PFSK-1 (cell line): ENCODE results near the gene DCTN1.

ENCODE experiments used
- FOXP2 ChIP-seq: optimal IDR thresholded peaks from 2 replicates; pipeline ENCODE3; 2011; ENCODE audit warnings: borderline replicate concordance, control low read depth, inconsistent platforms; ENCODE audit not compliant: insufficient read depth; ENCODE audit errors: extremely low read length, extremely low read depth
- POLR2AphosphoS5 ChIP-seq: IDR thresholded peaks from 2 replicates; pipeline ENCODE4 v1.6.1; 2012; ENCODE audit warnings: low read depth, mild to moderate bottlenecking, control low read depth, low read length, moderate library complexity
- SIN3A ChIP-seq: IDR thresholded peaks from 2 replicates; pipeline ENCODE4 v1.6.1; 2012; ENCODE audit warnings: mild to moderate bottlenecking, low read length, moderate library complexity, borderline replicate concordance; ENCODE audit not compliant: insufficient read depth
- TAF1 ChIP-seq: IDR thresholded peaks from 2 replicates; pipeline ENCODE4 v1.6.1; 2012; ENCODE audit warnings: low read length, control low read depth, borderline replicate concordance; ENCODE audit not compliant: insufficient read depth
- TF ChIP-seq, protein P1 (sequence below), 2 experiments: IDR thresholded peaks; 2 replicates each; pipeline versions ENCODE4 v1.6.1 to v1.8.0; 2011 to 2012; ENCODE audit warnings: low read depth in 2 of 2, low read length in 2 of 2, control low read depth in 1 of 2, inconsistent platforms in 1 of 2, mild to moderate bottlenecking in 1 of 2, moderate library complexity in 1 of 2; ENCODE audit not compliant: insufficient read depth in 1 of 2

The DCTN1 gene

DNA sequence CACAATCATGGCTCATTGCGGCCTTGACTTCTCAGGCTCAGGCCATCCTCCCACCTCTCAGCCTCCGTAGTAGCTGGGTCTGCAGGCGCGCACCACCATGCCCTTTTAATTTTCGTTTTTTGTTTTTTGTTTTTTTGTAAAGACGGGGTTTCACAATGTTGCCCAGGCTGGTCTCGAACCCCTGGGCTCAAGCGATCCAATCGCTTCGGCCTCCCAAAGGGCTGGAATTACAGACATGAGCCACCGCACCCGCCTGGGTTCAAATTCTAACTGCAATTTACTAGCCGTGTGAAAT is 12.3 kb upstream of the DCTN1 start:
- no peak for TF ChIP-seq FOXP2
- TF ChIP-seq, protein P1, sequence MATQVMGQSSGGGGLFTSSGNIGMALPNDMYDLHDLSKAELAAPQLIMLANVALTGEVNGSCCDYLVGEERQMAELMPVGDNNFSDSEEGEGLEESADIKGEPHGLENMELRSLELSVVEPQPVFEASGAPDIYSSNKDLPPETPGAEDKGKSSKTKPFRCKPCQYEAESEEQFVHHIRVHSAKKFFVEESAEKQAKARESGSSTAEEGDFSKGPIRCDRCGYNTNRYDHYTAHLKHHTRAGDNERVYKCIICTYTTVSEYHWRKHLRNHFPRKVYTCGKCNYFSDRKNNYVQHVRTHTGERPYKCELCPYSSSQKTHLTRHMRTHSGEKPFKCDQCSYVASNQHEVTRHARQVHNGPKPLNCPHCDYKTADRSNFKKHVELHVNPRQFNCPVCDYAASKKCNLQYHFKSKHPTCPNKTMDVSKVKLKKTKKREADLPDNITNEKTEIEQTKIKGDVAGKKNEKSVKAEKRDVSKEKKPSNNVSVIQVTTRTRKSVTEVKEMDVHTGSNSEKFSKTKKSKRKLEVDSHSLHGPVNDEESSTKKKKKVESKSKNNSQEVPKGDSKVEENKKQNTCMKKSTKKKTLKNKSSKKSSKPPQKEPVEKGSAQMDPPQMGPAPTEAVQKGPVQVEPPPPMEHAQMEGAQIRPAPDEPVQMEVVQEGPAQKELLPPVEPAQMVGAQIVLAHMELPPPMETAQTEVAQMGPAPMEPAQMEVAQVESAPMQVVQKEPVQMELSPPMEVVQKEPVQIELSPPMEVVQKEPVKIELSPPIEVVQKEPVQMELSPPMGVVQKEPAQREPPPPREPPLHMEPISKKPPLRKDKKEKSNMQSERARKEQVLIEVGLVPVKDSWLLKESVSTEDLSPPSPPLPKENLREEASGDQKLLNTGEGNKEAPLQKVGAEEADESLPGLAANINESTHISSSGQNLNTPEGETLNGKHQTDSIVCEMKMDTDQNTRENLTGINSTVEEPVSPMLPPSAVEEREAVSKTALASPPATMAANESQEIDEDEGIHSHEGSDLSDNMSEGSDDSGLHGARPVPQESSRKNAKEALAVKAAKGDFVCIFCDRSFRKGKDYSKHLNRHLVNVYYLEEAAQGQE (IDR thresholded peaks at IDR 0.05; ENCODE audit: insufficient read depth in 1 of 2, low read depth in 2 of 2, low read length in 2 of 2): no peak
- no peak for TF ChIP-seq SIN3A
- TF ChIP-seq POLR2AphosphoS5: no peak
- TF ChIP-seq TAF1: no peak

DNA sequence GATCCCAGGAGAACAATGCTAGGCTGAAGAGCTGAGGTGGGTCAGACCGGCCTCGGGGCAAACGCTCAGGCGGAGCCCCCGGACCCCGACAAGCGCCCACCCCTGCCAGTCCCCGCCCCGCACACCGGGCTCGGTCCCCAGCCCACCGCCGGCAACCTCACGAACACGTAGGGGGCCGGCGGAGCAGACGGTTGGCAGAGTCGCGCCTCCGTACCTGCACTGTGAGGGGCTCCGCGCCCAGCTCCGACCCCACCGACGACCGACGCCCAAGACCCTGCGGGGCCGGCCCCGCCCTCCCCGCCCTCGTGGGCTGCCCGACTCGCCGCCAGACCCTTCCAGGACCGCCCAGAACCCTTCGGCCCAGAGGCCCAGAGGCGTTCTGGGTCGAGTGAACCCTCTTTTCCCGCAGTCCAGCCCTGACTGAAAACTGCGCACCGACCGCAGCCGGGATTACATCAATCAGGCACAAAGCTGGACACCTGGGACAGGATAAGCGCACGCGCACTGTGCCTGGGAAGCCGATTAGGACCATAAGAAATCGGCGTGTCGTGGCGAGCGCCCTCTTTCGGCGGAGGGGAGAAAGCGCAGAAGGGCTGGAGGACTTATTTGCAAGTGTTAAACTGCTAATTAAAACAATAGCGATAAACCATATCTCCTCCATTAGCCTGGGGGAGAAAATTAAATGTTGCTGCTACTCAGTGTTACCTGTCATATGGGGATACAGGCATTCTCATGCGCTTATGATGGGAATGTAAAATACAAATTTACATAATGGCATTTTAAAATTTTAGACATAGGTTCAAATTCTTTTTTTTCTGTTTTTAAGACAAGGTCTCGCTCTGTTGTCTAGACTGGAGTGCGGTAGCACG is 11.7 kb upstream of the DCTN1 start:
- TF ChIP-seq FOXP2 (peak; percentile 57), SIN3A (no peak), POLR2AphosphoS5 (peak; percentile 50), TAF1 (peak; percentile 50; the same call in 1 of the 2 replicates)
- TF ChIP-seq, protein P1 (IDR thresholded peaks at IDR 0.05; ENCODE audit: insufficient read depth in 1 of 2, low read depth in 2 of 2, low read length in 2 of 2): no peak

DNA sequence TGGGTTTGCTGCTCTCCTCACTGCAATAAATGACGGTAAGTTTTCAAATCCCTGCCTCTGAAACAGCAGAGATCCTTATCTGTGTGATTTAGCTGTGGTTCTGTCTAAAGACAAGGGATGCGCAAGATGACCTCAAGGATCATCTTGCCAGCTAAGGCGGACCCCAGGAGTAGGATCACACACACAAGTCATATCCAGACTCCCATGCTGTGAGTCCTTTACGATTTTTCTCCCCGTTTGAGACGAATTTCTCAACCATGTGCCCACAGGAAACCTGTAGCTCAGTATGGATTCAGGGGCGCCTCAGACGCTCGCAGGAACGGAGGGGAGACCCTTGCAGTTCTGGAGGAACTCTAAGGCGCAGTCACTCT is 11.1 kb upstream of the DCTN1 start:
- TF ChIP-seq FOXP2: no peak
- no peak for TF ChIP-seq POLR2AphosphoS5
- TF ChIP-seq SIN3A: 0 out of 2 replicates have a peak, but pooled peaks have one; percentile 36
- no peak for TF ChIP-seq TAF1
- TF ChIP-seq, protein P1 (IDR thresholded peaks at IDR 0.05; ENCODE audit: insufficient read depth in 1 of 2, low read depth in 2 of 2, low read length in 2 of 2): no peak

DNA sequence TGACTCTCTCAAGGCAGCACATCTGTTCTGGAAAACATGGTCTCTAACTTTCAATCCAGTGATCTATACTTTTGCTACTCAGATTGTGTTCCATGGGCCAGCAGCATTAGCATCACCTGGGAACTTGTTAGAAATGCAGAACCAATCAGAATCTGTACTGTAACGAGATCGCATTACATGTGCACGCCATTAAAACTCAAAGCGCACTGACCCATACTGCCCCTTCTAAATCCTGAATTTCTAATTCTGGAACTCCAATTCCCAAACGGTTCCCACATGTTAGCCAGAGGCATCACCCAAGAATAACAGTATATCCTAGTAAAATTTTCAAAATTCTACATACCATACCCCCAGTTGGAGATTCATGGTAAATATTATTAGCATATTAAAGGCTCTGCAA is 10.5 kb upstream of the DCTN1 start:
- no peak for TF ChIP-seq SIN3A
- no peak for TF ChIP-seq POLR2AphosphoS5
- TF ChIP-seq, protein P1 (IDR thresholded peaks at IDR 0.05; ENCODE audit: insufficient read depth in 1 of 2, low read depth in 2 of 2, low read length in 2 of 2): no peak
- no peak for TF ChIP-seq FOXP2
- no peak for TF ChIP-seq TAF1

DNA sequence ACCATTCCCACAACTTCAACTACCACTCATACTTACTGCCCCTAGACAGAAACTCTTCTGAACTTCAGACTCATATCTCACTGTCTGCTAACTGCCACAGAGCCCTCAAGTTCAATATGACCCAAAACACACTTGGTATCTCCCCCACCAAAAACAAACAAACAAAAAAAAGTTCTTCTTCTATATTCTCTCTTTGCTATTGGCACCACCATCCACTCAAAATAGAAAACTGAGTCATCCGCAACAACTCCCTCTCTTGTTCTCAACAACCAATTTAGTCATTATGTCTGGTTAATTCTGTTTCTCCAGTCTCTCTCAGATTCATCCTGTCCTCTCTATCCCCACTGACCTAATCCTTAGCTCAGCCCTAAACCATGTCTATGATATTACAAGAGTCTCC is 7.2 kb upstream of the DCTN1 start:
- TF ChIP-seq, protein P1 (IDR thresholded peaks at IDR 0.05; ENCODE audit: insufficient read depth in 1 of 2, low read depth in 2 of 2, low read length in 2 of 2): no peak
- TF ChIP-seq POLR2AphosphoS5 (no peak), FOXP2 (no peak), SIN3A (no peak), TAF1 (no peak)
